Fibroblast of lung (primary cell): ENCODE data around the gene LINC00237.

Experiments
- EZH2 ChIP-seq: IDR thresholded peaks from 2 replicates; pipeline ENCODE4 v1.5.1; 2012; ENCODE audit warnings: low read length, control low read depth, mild to moderate bottlenecking; ENCODE audit errors: missing control alignments
- TF ChIP-seq, protein P1 (sequence below), 2 donors: IDR thresholded peaks in 1 of 2; conservative IDR thresholded peaks in 1 of 2; 1 replicate in 1 of 2; 2 replicates in 1 of 2; pipeline ENCODE4 v1.5.1; 2011 to 2012; ENCODE audit warnings: low read length in 2 of 2, control low read depth in 1 of 2, inconsistent platforms in 1 of 2, low read depth in 1 of 2, mild to moderate bottlenecking in 1 of 2

DNA sequence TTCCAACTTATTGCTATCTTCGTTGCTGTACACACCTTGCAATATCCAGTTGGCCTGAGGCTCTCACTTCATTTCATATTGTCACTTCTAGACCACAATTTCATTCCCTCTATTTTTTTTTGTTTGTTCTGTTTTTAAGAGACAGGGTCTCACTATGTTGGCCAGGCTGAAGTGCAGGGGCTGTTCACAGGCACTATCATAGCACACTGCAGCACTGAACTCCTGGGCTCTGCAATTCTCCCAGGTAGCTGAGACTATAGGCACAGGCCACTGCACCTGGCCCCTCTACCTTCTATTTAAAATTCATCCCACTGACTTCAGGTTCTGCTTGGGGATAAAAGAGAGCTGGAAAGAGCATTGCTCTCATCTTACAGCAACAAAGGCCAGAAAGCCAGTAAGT lies 4.7 kb upstream of the LINC00237 start:
- TF ChIP-seq, protein P1, sequence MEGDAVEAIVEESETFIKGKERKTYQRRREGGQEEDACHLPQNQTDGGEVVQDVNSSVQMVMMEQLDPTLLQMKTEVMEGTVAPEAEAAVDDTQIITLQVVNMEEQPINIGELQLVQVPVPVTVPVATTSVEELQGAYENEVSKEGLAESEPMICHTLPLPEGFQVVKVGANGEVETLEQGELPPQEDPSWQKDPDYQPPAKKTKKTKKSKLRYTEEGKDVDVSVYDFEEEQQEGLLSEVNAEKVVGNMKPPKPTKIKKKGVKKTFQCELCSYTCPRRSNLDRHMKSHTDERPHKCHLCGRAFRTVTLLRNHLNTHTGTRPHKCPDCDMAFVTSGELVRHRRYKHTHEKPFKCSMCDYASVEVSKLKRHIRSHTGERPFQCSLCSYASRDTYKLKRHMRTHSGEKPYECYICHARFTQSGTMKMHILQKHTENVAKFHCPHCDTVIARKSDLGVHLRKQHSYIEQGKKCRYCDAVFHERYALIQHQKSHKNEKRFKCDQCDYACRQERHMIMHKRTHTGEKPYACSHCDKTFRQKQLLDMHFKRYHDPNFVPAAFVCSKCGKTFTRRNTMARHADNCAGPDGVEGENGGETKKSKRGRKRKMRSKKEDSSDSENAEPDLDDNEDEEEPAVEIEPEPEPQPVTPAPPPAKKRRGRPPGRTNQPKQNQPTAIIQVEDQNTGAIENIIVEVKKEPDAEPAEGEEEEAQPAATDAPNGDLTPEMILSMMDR (conservative IDR thresholded peaks at IDR 0.05 in 1 of 2, IDR thresholded peaks at IDR 0.05 in 1 of 2; ENCODE audit: low read depth in 1 of 2, low read length in 2 of 2): no peak
- no peak for TF ChIP-seq EZH2
